Measurements from ENCODE around the gene IQSEC3.

The IQSEC3 gene

GRCh38 chr12:196436-196835 is 129.9 kb downstream of the IQSEC3 start:
- no peak for DNase-seq (ENCODE audit: low read depth, low spot score)

GRCh38 chr12:197347-197746 is 130.8 kb downstream of the IQSEC3 start:
- no peak for DNase-seq (ENCODE audit: low read depth, low spot score)

GRCh38 chr12:197911-198695 is 131.5 kb downstream of the IQSEC3 start:
- DNase-seq (ENCODE audit: low read depth, low spot score) = no peak

GRCh38 chr12:198705-199104 is 132.1 kb downstream of the IQSEC3 start:
- DNase-seq (ENCODE audit: low read depth, low spot score) = no peak

- no peak for DNase-seq (ENCODE audit: low read depth, low spot score)
These were observed 134.8 kb downstream of the IQSEC3 start for GRCh38 chr12:201361-201760.

GRCh38 chr12:202081-202731 is 135.6 kb downstream of the IQSEC3 start:
- DNase-seq (ENCODE audit: low read depth, low spot score) = no peak

GRCh38 chr12:203074-203461 is 136.5 kb downstream of the IQSEC3 start:
- DNase-seq (ENCODE audit: low read depth, low spot score) = no peak

GRCh38 chr12:203462-204260 is 137.1 kb downstream of the IQSEC3 start:
- DNase-seq (ENCODE audit: low read depth, low spot score) = peak; percentile 52

GRCh38 chr12:204261-204678 is 137.7 kb downstream of the IQSEC3 start:
- no peak for DNase-seq (ENCODE audit: low read depth, low spot score)

GRCh38 chr12:205026-205425 is 138.5 kb downstream of the IQSEC3 start:
- no peak for DNase-seq (ENCODE audit: low read depth, low spot score)

GRCh38 chr12:206746-207440 is 140.3 kb downstream of the IQSEC3 start:
- DNase-seq (ENCODE audit: low read depth, low spot score) = no peak

- no peak for DNase-seq (ENCODE audit: low read depth, low spot score)
These were observed 141.2 kb downstream of the IQSEC3 start for GRCh38 chr12:207804-208203.

GRCh38 chr12:208813-209212 is 142.2 kb downstream of the IQSEC3 start:
- DNase-seq (ENCODE audit: low read depth, low spot score) = no peak

- no peak for DNase-seq (ENCODE audit: low read depth, low spot score)
These were observed 142.7 kb downstream of the IQSEC3 start for GRCh38 chr12:209246-209645.

- DNase-seq (ENCODE audit: low read depth, low spot score) = no peak
These were observed 143.3 kb downstream of the IQSEC3 start for GRCh38 chr12:209851-210250.

GRCh38 chr12:210277-211141 is 143.9 kb downstream of the IQSEC3 start:
- DNase-seq (ENCODE audit: low read depth, low spot score) = no peak

- DNase-seq (ENCODE audit: low read depth, low spot score) = no peak
These were observed 144.5 kb downstream of the IQSEC3 start for GRCh38 chr12:211142-211465.

- DNase-seq (ENCODE audit: low read depth, low spot score) = no peak
These were observed 145.3 kb downstream of the IQSEC3 start for GRCh38 chr12:211639-212414.

GRCh38 chr12:212415-212714 is 145.8 kb downstream of the IQSEC3 start:
- no peak for DNase-seq (ENCODE audit: low read depth, low spot score)

- DNase-seq (ENCODE audit: low read depth, low spot score) = no peak
These were observed 146.4 kb downstream of the IQSEC3 start for GRCh38 chr12:212715-213526.
